GM21723 (cell line): ENCODE measurements around the gene SLC25A12.
"Not testable (repeated sequence)": the region's sequence is repeated elsewhere in the genome, so short reads cannot be mapped to it uniquely, and the experiment has no call there.

ENCODE experiments used
- ATAC-seq: cut with Tn5 transposase; IDR thresholded peaks from one replicate; pipeline ENCODE4 v1.9.1; 2021; ENCODE audit warnings: mild to moderate bottlenecking, moderate library complexity; ENCODE audit not compliant: unreplicated experiment

SLC25A12 gene

DNA sequence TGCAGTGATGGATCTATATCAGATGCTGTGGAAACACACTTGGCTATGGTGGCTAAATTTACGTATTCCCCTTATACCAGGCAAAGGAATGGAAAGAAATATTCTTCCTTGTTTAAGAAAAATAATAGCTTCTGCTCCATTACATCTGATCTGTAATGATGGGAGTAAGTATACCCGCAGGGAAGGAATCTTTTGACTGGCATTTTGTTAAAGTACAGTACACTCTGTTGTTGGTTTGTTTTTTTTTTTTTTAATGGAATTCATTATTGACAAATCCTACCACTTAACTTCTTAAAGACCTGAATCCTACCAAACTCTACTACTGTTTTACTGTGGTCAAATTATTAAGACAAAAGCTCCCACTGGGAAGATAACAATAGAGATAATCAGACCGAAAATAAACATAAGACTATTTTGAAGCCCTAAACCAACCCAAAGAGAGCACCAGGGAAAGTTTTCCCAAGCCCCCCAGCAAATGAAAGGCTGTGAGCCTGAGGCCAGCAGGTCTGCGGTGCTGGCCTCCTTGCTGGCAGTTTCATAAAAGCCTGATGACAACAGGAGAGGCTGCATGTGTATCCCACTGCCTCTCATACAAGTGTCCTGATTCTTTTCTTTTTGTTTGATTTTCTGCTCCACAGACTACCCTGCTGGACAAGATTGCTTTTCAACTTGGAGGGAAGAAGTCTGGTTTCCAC lies 101.0 kb downstream of the SLC25A12 start:
- ATAC-seq: no peak

DNA sequence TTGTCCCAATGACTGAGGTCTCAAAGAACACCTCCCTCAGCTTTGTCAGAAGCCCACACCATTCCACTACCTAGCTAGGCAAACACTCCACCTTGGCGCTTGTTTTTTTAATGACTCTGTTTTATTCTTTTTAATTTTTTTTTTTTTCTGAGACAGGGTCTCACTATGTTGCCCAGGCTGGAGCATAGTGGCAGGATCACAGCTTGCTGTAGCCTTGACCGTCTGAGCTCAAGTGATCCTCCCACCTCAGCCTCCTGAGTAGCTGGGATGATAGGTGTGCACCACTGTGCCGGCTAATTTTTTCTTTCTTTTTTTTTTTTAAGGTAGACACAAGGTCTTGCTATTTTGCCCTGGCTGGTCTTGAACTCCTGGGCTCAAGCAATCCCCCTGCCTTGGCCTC lies 101.9 kb downstream of the SLC25A12 start:
- ATAC-seq: no peak

DNA sequence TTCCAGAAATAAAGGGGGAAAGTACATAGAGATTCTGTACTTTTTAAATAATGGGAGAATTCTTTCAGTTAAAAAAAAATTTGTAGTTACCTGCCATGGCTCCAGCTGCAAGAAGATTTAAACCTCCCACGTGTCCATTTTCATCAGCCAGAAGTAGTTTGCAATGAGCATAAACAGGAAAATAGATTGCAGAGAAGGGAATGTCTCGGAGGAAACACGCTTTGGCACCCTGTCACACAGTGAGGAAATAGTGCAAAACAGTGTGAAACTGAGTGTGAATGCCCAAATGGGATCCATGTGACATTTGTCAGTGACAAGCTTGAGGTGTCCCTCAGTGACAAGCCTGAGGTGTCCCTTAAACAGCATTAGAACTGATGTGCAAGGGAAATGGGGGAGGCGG lies 102.7 kb downstream of the SLC25A12 start:
- ATAC-seq: no peak

DNA sequence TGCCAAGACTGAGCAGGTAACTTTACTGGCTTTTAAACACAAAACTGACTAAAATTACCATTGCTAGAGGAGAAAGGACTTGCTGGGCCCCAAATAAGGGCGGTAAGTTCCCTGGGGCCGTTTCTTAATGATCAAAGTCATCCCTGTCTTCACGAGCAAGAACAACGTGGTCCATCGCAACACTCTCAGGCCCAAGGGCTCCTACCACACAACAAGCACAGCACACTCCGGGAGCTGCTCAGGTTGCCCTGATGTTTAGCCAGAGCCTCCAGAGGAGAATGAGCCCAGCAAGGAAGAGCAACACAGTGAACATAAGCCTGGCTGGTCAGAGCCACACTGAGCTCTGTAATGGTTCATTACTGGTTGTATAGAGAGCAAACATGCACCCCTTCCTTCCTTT lies 104.1 kb downstream of the SLC25A12 start:
- no peak for ATAC-seq

DNA sequence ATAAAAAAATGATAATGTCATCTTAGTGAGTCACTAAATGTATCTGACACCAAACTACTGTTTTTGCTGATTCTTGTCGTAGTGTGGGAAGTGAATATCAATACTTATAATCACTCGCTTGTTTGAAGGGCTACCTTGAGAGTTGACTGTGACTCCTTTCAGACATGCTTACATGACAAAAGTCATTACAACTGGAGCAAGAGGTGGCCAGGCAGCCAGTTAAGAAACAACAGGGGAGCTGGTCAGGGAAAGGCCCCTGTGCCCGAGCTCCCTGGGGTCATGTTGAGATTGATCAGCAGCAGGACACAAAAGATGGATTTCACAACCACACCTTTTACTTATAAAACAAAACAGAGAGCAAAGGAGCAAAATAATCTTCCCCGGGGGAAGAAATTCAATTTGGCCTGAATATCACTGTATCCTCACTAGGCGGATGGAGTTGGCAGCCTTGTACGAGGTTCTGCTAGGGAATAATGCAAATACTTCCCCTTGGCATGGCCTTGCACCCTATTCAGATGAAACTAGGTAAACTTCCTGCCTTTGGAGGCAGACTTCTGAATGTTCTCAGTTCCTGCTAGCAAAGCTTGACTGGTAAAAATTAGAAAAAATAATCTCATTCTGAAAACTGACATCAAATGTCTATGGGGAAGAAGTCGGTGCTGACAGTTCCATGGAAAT lies 105.6 kb downstream of the SLC25A12 start:
- ATAC-seq: no peak

DNA sequence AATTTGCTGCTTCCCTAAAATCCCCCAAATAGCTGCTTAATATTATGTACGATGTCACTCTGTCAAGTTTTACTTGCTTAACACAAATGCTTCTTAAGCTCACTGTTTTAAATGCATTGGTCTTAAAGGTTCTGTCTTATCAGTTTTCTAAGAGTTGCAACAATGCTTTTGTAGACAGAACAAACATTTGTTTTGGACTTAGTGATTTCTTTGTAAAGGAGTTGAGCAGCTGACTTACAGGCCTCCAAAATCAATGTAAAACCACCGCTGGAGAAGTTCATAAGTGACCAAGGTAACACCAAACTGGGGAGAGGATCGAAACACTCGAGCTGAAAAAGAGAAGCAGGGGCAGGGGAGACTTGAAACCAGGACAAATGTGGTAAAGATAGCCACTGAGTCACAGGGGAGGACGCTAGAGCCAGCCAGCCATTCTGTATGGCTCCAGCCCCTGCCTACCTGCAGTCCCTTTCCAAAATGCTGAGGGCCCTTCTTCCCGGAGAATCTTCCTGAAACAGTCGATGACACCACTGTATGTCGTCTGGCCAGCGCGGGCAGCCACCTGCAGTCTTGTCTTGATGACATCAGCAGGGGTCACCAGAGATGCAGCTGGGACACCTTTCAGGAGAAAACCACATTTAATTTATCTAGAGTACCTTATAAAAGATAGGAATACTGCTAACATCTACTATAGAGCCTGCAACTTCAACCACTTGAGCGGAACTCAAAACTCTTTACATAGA lies 106.5 kb downstream of the SLC25A12 start:
- ATAC-seq: no peak

DNA sequence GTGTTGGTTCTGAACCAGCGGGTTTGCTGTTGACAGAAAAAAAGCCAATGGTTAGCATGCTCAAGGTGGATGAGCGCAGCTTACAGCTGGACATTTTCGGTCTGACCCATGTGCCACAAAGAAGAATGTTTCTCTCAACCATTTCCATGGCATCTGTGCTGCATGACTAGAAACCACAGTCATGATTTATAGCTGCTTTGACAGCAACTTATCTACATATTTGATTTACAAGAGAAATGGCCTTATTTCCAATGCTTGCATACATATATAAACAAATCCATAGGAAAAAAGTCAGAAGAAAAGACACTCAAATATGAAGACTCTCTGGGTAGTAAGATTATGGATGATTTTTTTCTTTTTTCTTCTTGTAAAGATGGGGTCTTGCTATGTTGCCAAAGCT lies 108.6 kb downstream of the SLC25A12 start:
- ATAC-seq: no peak

DNA sequence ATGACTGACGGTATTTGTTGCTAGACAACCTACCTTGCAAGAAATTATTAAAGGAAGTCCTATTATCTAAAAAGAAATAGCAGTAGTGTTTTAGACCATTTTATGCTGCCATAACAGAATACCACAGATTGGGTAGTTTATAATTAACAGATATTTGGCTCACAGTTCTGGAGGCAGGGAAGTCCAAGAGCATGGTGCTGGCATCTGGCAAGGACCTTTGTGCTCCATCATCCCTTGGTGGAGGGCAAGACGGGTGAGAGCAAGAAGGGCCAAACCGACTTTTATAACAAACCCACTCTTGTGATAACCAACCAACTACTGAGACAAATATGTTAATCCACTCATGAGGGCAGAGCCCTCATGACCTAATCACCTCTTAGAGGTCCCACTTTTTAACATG lies 115.5 kb downstream of the SLC25A12 start:
- no peak for ATAC-seq

DNA sequence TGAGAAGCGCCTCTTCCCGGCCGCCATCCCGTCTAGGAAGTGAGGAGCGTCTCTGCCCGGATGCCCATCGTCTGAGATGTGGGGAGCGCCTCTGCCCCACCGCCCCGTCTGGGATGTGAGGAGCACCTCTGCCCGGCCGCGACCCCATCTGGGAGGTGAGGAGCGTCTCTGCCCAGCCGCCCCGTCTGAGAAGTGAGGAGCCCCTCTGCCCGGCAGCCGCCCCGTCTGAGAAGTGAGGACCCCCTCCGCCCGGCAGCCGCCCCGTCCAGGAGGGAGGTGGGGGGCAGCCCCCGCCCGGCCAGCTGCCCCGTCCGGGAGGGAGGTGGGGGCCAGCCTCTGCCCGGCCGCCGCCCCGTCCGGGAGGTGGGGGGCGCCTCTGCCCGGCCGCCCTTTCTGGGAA lies 119.5 kb downstream of the SLC25A12 start:
- ATAC-seq: not testable (repeated sequence)

DNA sequence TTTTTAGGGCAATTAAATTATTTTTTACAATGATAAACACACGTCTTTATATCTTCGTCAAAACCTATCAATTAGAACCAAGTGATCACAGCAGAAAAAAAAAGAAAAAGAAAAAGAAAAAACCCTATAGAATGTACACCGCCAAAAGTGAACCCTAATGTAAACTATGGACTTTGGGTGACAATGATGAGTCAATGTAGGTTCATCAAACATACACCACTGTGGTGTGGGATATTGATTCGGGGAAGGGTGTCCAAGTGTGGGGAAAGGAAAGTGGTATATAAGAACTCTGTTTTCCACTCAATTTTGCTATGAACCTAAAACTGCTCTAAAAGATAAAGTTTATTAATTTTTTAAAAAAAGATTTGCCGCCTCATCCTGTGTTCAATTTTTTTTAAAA lies 121.7 kb downstream of the SLC25A12 start:
- no peak for ATAC-seq

DNA sequence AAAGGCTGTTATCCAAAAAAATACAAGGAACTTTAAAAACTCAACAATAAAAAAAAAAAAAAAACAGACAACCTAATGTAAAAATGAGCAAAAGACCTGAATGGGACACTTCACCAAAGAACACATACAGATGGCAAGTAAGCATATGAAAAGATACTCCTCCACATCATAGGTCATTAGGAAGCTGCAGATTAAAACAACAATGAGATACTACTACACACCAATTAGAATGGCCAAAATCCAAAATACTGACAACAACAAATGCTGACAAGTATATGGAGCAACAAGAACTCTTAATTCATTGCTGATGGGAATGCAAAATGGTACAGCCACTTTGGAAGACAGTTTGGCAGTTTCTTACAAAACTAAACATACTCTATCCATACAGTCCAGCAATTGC lies 122.6 kb downstream of the SLC25A12 start:
- no peak for ATAC-seq

DNA sequence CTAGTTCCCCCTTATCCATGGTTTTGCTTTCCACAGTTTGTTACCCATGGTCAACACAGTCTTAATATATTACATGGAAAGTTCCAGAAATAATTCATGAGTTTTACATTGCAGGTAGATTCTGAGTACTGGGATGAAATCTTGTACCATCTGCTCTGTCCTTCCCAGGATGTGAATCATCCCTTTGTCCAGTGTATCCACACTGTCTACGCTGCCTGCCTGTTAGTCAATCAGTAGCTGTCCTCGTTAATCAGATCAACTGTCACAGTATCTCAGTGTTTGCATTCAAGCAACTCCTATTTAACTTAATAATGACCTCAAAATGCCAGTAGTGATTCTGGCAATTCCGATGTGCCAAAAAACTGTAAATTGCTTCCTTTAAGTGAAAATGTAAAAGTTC lies 130.4 kb downstream of the SLC25A12 start:
- no peak for ATAC-seq

DNA sequence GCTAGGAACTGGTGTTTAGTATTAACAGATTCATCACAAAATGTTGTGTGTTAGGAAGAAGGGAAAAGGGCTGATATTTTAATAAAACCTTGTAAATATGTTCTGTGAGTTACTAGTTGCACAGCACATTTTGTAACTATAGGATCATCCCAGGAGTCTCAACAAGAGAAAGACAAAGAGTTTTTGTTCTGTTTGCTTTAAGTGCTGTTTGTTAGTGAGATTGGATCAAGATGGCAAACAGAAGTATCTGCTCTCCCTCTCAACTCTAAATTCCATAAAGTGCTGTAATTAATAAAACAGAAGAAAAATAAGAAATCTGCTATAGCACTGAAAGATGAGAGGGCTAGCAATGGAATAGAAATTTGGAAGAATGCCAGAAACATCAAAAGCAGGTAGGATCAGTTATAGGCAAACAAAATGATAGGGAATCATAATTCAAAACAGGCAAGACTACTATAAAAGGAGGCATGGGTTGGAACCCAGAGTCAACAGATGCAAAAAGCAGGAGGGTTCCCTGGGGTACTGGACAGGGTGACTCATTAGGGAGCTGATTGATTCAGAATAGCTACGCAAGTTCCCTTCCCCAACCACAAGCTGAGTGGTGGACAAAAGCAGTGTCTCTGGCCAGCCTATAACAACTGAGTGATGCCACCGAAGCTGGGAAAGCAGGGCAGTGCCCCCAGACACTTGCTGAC lies 131.0 kb downstream of the SLC25A12 start:
- ATAC-seq: no peak

DNA sequence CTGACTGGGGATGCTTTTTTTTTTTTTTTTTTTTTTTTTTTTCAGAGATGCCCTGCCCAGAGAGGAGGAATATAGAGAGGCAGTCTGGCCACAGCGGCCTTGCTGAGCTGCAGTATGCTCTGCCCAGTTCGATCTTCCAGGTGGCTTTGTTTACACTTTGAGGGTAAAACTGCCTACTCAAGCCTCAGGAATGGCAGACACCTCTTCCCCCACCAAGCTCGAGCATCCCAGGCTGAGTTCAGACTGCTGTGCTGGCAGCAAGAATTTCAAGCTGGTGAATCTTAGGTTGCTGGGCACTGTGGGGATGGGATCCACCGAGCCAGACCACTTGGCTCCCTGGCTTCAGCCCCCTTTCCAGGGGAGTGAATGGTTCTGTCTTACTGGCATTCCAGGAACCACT lies 132.9 kb downstream of the SLC25A12 start:
- ATAC-seq: not testable (repeated sequence)

DNA sequence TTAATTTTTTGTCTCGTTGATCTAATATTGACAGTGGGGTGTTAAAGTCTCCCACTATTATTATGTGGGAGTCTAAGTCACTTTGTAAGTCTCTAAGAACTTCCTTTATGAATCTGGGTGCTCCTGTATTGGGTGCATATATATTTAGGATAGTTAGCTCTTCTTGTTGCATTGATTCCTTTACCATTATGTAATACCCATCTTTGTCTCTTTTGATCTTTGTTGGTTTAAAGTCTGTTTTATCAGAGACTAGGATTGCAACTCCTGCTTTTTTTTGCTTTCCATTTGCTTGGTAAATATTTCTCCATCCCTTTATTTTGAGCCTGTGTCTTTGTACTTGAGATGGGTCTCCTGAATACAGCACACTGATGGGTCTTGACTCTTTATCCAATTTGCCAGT lies 135.3 kb downstream of the SLC25A12 start:
- not testable (repeated sequence) for ATAC-seq

DNA sequence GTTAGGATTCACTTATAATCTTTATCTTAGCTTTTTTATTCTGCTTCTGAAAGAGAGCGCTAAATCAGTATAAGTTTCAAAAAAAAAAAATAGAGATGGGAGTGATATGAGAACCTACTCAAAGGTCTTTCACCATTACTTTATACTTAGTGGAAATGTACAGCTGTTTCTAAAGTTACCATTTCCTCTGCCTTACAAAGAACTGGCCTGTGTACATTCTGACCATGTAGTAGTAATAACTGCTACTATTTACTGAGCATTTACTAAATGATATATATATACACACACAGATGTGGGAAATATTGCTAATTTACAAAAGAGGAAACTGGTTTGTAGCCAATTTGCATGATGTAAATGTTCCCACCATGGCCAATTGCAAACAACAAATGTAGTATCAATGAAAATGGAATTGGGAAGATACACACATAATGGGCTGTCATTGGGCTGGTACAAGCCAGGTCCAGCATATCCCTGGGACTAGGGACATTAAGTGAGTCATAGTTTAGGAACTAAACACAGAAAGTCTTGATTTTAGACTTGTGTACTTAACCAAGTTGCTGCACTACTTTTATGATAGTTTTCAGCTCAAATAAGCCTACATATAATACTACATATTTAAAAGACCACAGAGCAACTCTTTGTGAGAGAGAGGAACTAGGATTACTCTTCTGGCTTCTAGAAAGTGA lies 139.6 kb downstream of the SLC25A12 start:
- no peak for ATAC-seq

DNA sequence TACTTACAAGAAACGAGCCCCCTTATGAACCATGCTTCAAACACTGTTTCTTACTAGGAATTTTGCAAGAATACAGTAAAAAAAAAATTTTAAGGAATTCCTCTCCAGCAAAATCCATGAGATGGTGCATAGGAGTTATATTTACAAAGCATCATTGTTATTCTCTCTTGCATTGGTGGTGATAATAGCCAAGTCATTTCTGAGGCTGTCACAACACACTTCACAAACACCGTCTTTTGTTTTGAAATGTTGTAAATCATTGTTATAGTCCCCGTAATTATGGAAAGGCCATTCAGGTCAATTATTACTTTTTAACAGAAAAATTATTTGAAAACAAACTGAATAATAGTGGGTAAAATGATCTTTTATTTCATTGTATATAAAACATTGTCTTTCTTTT lies 146.7 kb downstream of the SLC25A12 start:
- ATAC-seq: no peak

DNA sequence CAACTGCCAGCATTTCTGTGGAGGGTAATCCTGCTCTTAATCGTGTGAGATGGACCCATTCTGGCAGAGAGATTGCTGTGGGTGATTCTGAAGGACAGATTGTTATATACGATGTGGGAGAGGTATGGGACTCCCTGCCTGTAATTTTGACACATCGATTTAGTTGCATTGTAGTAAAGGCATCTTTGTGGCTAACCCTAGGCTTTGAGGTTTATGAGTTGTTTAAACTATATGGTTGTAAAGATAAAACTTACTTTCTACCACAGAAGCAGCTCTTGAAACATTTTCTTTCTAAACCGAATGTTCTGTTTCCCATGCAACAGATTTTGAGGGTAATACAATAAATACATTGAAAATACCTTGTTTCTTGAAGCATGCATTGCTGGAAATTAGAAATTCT lies 148.2 kb downstream of the SLC25A12 start:
- ATAC-seq: no peak

DNA sequence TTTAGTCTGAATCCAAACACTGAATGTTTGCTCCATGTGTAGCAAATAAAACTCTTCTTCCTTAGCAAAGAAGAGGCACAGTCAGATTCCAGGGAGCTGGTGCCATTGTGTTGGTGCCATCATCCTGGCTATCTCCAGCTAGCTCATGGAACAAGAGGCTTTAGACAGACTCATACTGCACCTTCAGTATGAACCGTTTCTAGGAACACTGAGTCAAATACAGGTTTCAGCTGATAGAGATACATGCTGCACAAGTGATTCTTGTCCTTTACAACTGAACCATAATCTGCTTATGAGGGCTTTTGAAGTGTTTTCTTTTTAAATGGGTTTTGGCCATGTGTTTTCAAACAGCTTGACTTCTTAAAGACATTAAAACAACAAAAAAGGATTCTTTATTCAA lies 148.9 kb downstream of the SLC25A12 start:
- no peak for ATAC-seq

DNA sequence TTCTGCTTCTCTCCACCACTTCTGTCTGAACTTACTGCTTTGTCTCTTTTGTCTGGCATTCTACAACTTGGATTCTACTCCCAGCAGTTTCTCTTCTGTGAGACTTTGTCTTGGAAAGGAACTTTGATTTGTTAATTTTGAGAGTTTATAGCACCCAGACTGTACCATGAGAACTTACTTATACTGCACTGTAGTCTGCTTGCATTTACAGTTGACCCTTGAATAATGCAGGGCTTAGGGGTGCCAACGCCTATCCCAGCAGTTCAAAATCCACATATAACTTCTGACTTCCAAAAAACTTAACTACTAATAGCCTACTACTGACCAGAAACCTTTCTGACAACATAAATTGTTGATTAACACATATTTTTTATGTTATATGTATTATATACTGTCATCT lies 151.3 kb downstream of the SLC25A12 start:
- ATAC-seq: no peak

DNA sequence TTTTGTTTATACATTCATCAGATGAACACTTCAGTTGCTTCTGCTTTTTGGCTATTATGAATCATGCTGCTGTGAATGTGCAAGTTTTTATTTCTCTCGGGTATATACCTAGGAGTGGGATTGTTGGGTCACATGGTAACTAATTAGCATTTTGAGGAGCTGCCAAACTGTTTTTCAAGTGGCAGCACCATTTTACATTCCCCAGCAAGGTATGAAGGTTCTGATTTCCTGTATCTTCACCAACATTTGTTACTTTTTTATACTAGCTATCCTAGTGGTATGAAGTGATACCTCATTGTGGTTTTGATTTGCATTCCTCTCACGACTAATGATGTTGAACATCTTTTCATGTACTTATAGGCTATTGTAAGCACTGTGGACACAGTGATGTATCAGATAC lies 152.9 kb downstream of the SLC25A12 start:
- peak; percentile 60 for ATAC-seq
